ENCODE data around the gene EEIG2.

- TF ChIP-seq, protein P1, sequence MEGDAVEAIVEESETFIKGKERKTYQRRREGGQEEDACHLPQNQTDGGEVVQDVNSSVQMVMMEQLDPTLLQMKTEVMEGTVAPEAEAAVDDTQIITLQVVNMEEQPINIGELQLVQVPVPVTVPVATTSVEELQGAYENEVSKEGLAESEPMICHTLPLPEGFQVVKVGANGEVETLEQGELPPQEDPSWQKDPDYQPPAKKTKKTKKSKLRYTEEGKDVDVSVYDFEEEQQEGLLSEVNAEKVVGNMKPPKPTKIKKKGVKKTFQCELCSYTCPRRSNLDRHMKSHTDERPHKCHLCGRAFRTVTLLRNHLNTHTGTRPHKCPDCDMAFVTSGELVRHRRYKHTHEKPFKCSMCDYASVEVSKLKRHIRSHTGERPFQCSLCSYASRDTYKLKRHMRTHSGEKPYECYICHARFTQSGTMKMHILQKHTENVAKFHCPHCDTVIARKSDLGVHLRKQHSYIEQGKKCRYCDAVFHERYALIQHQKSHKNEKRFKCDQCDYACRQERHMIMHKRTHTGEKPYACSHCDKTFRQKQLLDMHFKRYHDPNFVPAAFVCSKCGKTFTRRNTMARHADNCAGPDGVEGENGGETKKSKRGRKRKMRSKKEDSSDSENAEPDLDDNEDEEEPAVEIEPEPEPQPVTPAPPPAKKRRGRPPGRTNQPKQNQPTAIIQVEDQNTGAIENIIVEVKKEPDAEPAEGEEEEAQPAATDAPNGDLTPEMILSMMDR (IDR thresholded peaks at IDR 0.05 in 4 of 5, conservative IDR thresholded peaks at IDR 0.05 in 1 of 5): no peak
- TF ChIP-seq POLR2A (IDR thresholded peaks at IDR 0.05): no peak
These were observed 32.3 kb downstream of the EEIG2 start for GRCh38 chr1:108592030-108592759.
